H1 (cell line): ENCODE results near the gene NTRK2. TPM values are rescaled to one million over a fixed set of nuclear protein-coding genes. Genes with fewer than 3 reads are reported as not detected.

Source experiments
- CTCF ChIA-PET: fragments of 300-600 bp; sonication (Branson Sonifier 250); formaldehyde crosslinking; loops from one replicate; lab custom pipeline; 2021; ENCODE audit not compliant: partially characterized antibody; lab: Charles Lee
- POLR2A ChIA-PET: fragments of 300-600 bp; sonication (Branson Sonifier 250); formaldehyde crosslinking; loops from one replicate; lab custom pipeline; 2021; ENCODE audit warnings: inconsistent platforms; ENCODE audit not compliant: partially characterized antibody; lab: Charles Lee
- DNase-seq, 2 experiments: peaks; one replicate each; pipeline versions ENCODE4 v3.0.0 to v3.0.0-alpha.2; 2010 to 2022; ENCODE audit warnings: low spot score in 2 of 2, low read depth in 1 of 2, mixed read lengths in 1 of 2
- FAIRE-seq: peaks from 2 replicates; lab custom pipeline; 2011; peaks lifted over from hg19 to GRCh38; lab: Jason Lieb, UNC
- H2AFZ ChIP-seq: 2 replicates; pipeline ENCODE4 v1.8.1; 2012; ENCODE audit warnings: low read length, inconsistent platforms
- H2AK5ac ChIP-seq: 2 replicates; pipeline ENCODE4 v1.6.1; 2013; ENCODE audit warnings: low read depth, low read length
- H2BK120ac ChIP-seq: replicated peaks from 2 replicates; pipeline ENCODE3; 2013; ENCODE audit warnings: low read depth, low read length, inconsistent platforms
- H2BK12ac ChIP-seq: 2 replicates; pipeline ENCODE4 v1.6.1; 2013; ENCODE audit warnings: low read depth, low read length
- H2BK15ac ChIP-seq: 2 replicates; pipeline ENCODE4 v1.6.1; 2013; ENCODE audit warnings: low read length
- H2BK20ac ChIP-seq: 2 replicates; pipeline ENCODE4 v1.6.1; 2013; ENCODE audit warnings: low read length
- H2BK5ac ChIP-seq: 2 replicates; pipeline ENCODE4 v1.6.1; 2013; ENCODE audit warnings: low read depth, low read length
- H3K14ac ChIP-seq: 2 replicates; pipeline ENCODE4 v1.6.1; 2013; ENCODE audit warnings: inconsistent platforms; ENCODE audit not compliant: insufficient read length
- H3K18ac ChIP-seq: 2 replicates; pipeline ENCODE4 v1.6.1; 2013; ENCODE audit warnings: low read length; ENCODE audit errors: extremely low read depth
- H3K23ac ChIP-seq: 2 replicates; pipeline ENCODE4 v1.6.1; 2013; ENCODE audit warnings: inconsistent platforms; ENCODE audit not compliant: insufficient read length
- H3K23me2 ChIP-seq: 2 replicates; pipeline ENCODE4 v1.6.1; 2013; ENCODE audit warnings: low read depth, low read length
- H3K27ac ChIP-seq: 2 replicates; pipeline ENCODE4 v1.6.1; 2011; ENCODE audit warnings: low read depth, low read length, inconsistent platforms
- H3K27me3 ChIP-seq, 4 experiments: replicated peaks in 1 of 4; 1 replicate in 1 of 4; 2 replicates in 3 of 4; pipeline versions ENCODE4 v1.6.1 to v1.8.1; 2011 to 2013; ENCODE audit warnings: low read length in 3 of 4, mild to moderate bottlenecking in 3 of 4, inconsistent platforms in 2 of 4, mixed read lengths in 2 of 4, moderate library complexity in 1 of 4; ENCODE audit not compliant: control insufficient read depth in 3 of 4, insufficient read depth in 3 of 4; ENCODE audit errors: extremely low read depth in 1 of 4
- H3K36me3 ChIP-seq, 4 experiments: 2 replicates each; pipeline versions ENCODE4 v1.6.1 to v1.8.1; 2011 to 2013; ENCODE audit warnings: mild to moderate bottlenecking in 4 of 4, low read length in 3 of 4, moderate library complexity in 2 of 4, control low read depth in 1 of 4, inconsistent platforms in 1 of 4; ENCODE audit not compliant: insufficient read depth in 4 of 4, control insufficient read depth in 2 of 4
- H3K4ac ChIP-seq: replicated peaks from 2 replicates; pipeline ENCODE3; 2013; ENCODE audit warnings: low read length, low read depth, mixed read lengths, inconsistent platforms; ENCODE audit not compliant: insufficient read length
- H3K4me1 ChIP-seq, 4 experiments: replicated peaks in 1 of 4; 1 replicate in 1 of 4; 2 replicates in 3 of 4; pipeline versions ENCODE4 v1.6.1 to v1.8.1; 2011 to 2013; ENCODE audit warnings: low read length in 3 of 4, inconsistent platforms in 2 of 4, mixed read lengths in 1 of 4; ENCODE audit not compliant: insufficient read depth in 4 of 4, control insufficient read depth in 3 of 4
- H3K4me2 ChIP-seq, 2 experiments: 2 replicates each; pipeline versions ENCODE4 v1.6.1 to v1.8.1; 2011 to 2013; ENCODE audit warnings: low read depth in 2 of 2, low read length in 2 of 2, control low read depth in 1 of 2, inconsistent platforms in 1 of 2, mild to moderate bottlenecking in 1 of 2; ENCODE audit not compliant: insufficient read depth in 1 of 2
- H3K4me3 ChIP-seq, 4 experiments: fragments of 200-600, 300-600 bp in 1 of 4; sonication (generic), shearing (Covaris generic), sonication (Bioruptor Twin) in 1 of 4; 2 replicates each; pipeline versions ENCODE4 v1.5.1 to v1.8.1; 2011 to 2016; ENCODE audit warnings: low read length in 4 of 4, low read depth in 3 of 4, control low read depth in 2 of 4, inconsistent platforms in 2 of 4, mild to moderate bottlenecking in 2 of 4, mixed read lengths in 1 of 4, moderate library complexity in 1 of 4; ENCODE audit not compliant: insufficient read depth in 2 of 4; ENCODE audit errors: extremely low read depth in 1 of 4
- H3K56ac ChIP-seq: replicated peaks from 2 replicates; pipeline ENCODE3; 2013; ENCODE audit warnings: low read depth, mild to moderate bottlenecking, mixed read lengths, low read length, inconsistent platforms; ENCODE audit not compliant: insufficient read length
- H3K79me1 ChIP-seq: 2 replicates; pipeline ENCODE4 v1.6.1; 2013; ENCODE audit warnings: low read depth, low read length, control low read depth
- H3K79me2 ChIP-seq, 2 experiments: 2 replicates each; pipeline versions ENCODE4 v1.6.1 to v1.8.1; 2012 to 2013; ENCODE audit warnings: low read length in 2 of 2, mild to moderate bottlenecking in 2 of 2, inconsistent platforms in 1 of 2; ENCODE audit not compliant: insufficient read depth in 2 of 2, control insufficient read depth in 1 of 2
- H3K9ac ChIP-seq, 4 experiments: replicated peaks in 1 of 4; 1 replicate in 1 of 4; 2 replicates in 3 of 4; pipeline versions ENCODE4 v1.6.1 to v1.8.1; 2011 to 2013; ENCODE audit warnings: low read depth in 3 of 4, low read length in 3 of 4, control low read depth in 2 of 4, mild to moderate bottlenecking in 2 of 4, moderate library complexity in 2 of 4, inconsistent platforms in 1 of 4; ENCODE audit errors: extremely low read depth in 1 of 4
- H3K9me3 ChIP-seq, 2 experiments: 2 replicates each; pipeline versions ENCODE4 v1.6.1 to v1.8.1; 2012 to 2013; ENCODE audit warnings: mild to moderate bottlenecking in 2 of 2, moderate library complexity in 2 of 2, control low read depth in 1 of 2, inconsistent platforms in 1 of 2, low read depth in 1 of 2, low read length in 1 of 2, mixed read lengths in 1 of 2; ENCODE audit not compliant: insufficient read depth in 2 of 2
- H4K20me1 ChIP-seq, 2 experiments: replicated peaks in 1 of 2; 2 replicates each; pipeline versions ENCODE3 to v1.8.1; 2011 to 2013; ENCODE audit warnings: inconsistent platforms in 2 of 2, low read length in 2 of 2, mild to moderate bottlenecking in 1 of 2; ENCODE audit not compliant: insufficient read depth in 2 of 2, control insufficient read depth in 1 of 2
- H4K5ac ChIP-seq: 2 replicates; pipeline ENCODE4 v1.6.1; 2013; ENCODE audit warnings: low read length, low read depth, mixed read lengths, inconsistent platforms; ENCODE audit not compliant: insufficient read length
- H4K8ac ChIP-seq: 2 replicates; pipeline ENCODE4 v1.8.0; 2013; ENCODE audit warnings: mild to moderate bottlenecking, moderate library complexity, low read length, inconsistent platforms; ENCODE audit not compliant: insufficient read depth; ENCODE audit errors: extremely low read depth
- H4K91ac ChIP-seq: replicated peaks from 2 replicates; pipeline ENCODE3; 2013; ENCODE audit warnings: low read length, mixed read lengths, inconsistent platforms; ENCODE audit not compliant: insufficient read length
- ASH2L ChIP-seq: fragments of 200-600, 300-600 bp; sonication (generic); IDR thresholded peaks from one replicate; pipeline ENCODE4 v1.7.1; 2017; ENCODE audit warnings: low read length
- CBX8 ChIP-seq: fragments of 300-800, 300-1000 bp; sonication (generic); IDR thresholded peaks from 2 replicates; pipeline ENCODE4 v1.7.1; 2016; ENCODE audit warnings: low read depth, low read length, borderline replicate concordance
- POLR2A ChIP-seq, 2 experiments: IDR thresholded peaks; 1 replicate in 1 of 2; 2 replicates in 1 of 2; pipeline ENCODE4 v1.6.1; 2011; ENCODE audit warnings: low read depth in 2 of 2, low read length in 2 of 2, mild to moderate bottlenecking in 2 of 2; ENCODE audit errors: control extremely low read depth in 1 of 2
- POU5F1 ChIP-seq: IDR thresholded peaks from 2 replicates; pipeline ENCODE4 v1.6.1; 2011; ENCODE audit warnings: low read depth, mild to moderate bottlenecking, low read length, moderate library complexity
- RBBP5 ChIP-seq: IDR thresholded peaks from 2 replicates; pipeline ENCODE4 v1.7.1; 2012; ENCODE audit warnings: low read depth, mild to moderate bottlenecking, inconsistent platforms, low read length, moderate library complexity, borderline replicate concordance
- RFX5 ChIP-seq: IDR thresholded peaks from 2 replicates; pipeline ENCODE4 v1.6.1; 2011; ENCODE audit warnings: low read depth, low read length, improper control_type of control experiment, borderline replicate concordance
- SIN3A ChIP-seq, 2 experiments: IDR thresholded peaks in 1 of 2; conservative IDR thresholded peaks in 1 of 2; 2 replicates each; pipeline ENCODE4 v1.6.1; 2011 to 2012; ENCODE audit warnings: low read length in 2 of 2, improper control_type of control experiment in 1 of 2, low read depth in 1 of 2, mild to moderate bottlenecking in 1 of 2
- TAF7 ChIP-seq: optimal IDR thresholded peaks from 2 replicates; pipeline ENCODE3; 2011; ENCODE audit warnings: low read depth, mild to moderate bottlenecking, inconsistent platforms, low read length, moderate library complexity, borderline replicate concordance
- TCF12 ChIP-seq: IDR thresholded peaks from 2 replicates; pipeline ENCODE4 v1.6.1; 2011; ENCODE audit warnings: low read depth, mild to moderate bottlenecking, low read length
- WGBS, 2 experiments: shearing (Covaris generic) in 1 of 2; methylation state at CpG; one replicate each; pipeline versions ENCODE4 v1.1.6 to v1.1.7; 2013 to 2015; ENCODE audit warnings: low lambda C conversion rate in 2 of 2, mixed read lengths in 2 of 2, inconsistent platforms in 1 of 2, low coverage in 1 of 2, missing lambda C conversion rate in 1 of 2; ENCODE audit not compliant: insufficient replicate concordance in 2 of 2, insufficient coverage in 1 of 2, insufficient read length in 1 of 2; ENCODE audit errors: extremely low coverage in 1 of 2, missing lambda C conversion rate in 1 of 2; 5-methylcytosine and 5-hydroxymethylcytosine counted together
- polyA plus RNA-seq, 7 experiments: library from polyadenylated mRNA; depleted of rRNA in 3 of 7; stranded (reverse) in 5 of 7; unstranded in 2 of 7; fragments of >200 nt in 5 of 7; fragments of 200-250 nt in 2 of 7; gene quantifications; 1 replicate in 5 of 7; 2 replicates in 1 of 7; 4 replicates in 1 of 7; pipeline versions ENCODE4 v1.2.1 to v1.2.3, GENCODE V29; 2011 to 2013; ENCODE audit warnings: missing spikeins in 2 of 7, mixed read lengths in 2 of 7
- total RNA-seq: library from RNA; stranded (reverse); fragmentation: NEBNext Ultra II Directional; extraction: Animal tissue kit (Norgen Biotek cat#: 25700); gene quantifications from 2 replicates; pipeline ENCODE4 v1.2.1, GENCODE V29; 2021
- TF ChIP-seq, protein P1 (sequence below): IDR thresholded peaks from 2 replicates; pipeline ENCODE4 v1.6.1; 2012; ENCODE audit warnings: low read length, inconsistent platforms

Gene NTRK2
- total and polyA plus RNA-seq, 2 of the 8 experiments (the other 6 are each of a cell fraction or from before 2014, with no cell fraction given): 0.03 to 0.04 TPM

DNA sequence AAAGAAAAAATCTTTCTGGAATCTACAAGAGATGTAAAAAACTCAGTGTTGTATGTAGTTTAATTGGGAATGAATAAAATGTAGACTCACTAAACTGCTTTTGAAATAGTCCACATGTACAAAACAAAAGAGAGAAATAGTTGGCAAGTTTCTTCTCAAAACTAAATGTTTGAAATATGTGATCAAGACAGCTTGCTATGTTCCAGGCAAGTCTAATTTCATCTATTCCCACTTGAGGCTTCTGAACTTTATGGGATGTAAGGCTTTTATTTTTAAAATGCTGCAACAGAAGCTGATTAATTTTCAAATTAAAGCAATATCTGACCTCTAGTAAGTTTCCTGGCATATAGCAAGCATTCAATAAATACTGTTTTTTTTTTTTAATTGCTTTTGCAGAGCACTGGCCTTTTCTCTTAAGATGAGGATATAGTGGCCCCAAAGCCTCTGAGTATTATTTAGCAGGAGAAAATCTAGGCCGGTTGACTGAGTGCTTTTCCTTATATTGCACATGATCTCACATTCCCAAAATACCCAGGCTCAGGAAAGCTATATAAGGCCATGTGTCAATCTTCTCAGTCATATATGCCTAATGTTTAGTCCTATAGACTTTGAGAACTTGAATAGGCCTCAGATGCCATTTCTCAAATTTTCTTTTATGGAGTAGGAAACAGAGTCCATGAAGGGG, 183.2 kb downstream of the NTRK2 start:
- no peak overlapping the region for H3K23ac ChIP-seq
- TF ChIP-seq, protein P1, sequence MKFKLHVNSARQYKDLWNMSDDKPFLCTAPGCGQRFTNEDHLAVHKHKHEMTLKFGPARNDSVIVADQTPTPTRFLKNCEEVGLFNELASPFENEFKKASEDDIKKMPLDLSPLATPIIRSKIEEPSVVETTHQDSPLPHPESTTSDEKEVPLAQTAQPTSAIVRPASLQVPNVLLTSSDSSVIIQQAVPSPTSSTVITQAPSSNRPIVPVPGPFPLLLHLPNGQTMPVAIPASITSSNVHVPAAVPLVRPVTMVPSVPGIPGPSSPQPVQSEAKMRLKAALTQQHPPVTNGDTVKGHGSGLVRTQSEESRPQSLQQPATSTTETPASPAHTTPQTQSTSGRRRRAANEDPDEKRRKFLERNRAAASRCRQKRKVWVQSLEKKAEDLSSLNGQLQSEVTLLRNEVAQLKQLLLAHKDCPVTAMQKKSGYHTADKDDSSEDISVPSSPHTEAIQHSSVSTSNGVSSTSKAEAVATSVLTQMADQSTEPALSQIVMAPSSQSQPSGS: no peak
- TF ChIP-seq RBBP5 (no peak), POU5F1 (no peak), TAF7 (no peak), ASH2L (no peak), TCF12 (no peak), RFX5 (no peak), SIN3A (conservative IDR thresholded peaks at IDR 0.05 in 1 of 2, IDR thresholded peaks at IDR 0.05 in 1 of 2; ENCODE audit: low read depth in 1 of 2, low read length in 2 of 2) (no peak), POLR2A (IDR thresholded peaks at IDR 0.05; ENCODE audit: control extremely low read depth in 1 of 2, low read depth in 2 of 2, low read length in 2 of 2) (no peak), CBX8 (no peak)
- H3K23me2 ChIP-seq: no peaks in the 10 kb centered on the region
- H4K8ac ChIP-seq: no peak overlapping the region
- H2BK15ac ChIP-seq: no peak overlapping the region
- no peak overlapping the region for H3K4ac ChIP-seq
- H3K14ac ChIP-seq: no peak overlapping the region
- no peak overlapping the region for H4K91ac ChIP-seq
- POLR2A ChIA-PET: interaction anchor here (1.2 kb wide), 1 partner anchor 10 kb away, joined by 6 read pairs; no protein-coding TSS in a partner anchor
- no peaks in the 10 kb centered on the region for H3K79me1 ChIP-seq
- H3K9me3 ChIP-seq: no peaks in the 10 kb centered on the region
- no peak overlapping the region for H2BK5ac ChIP-seq
- H3K27me3 ChIP-seq: peaks cover 0 to 2% (median 0%) of the 10 kb centered on the region in 4 experiments; a peak in 1 of 7 replicates
- H3K56ac ChIP-seq: no peak overlapping the region
- H2AK5ac ChIP-seq: no peak overlapping the region
- FAIRE-seq (no peak), DNase-seq (no peak)
- H3K36me3 ChIP-seq: no peaks in the 10 kb centered on the region
- no peak overlapping the region for H2BK12ac ChIP-seq
- H3K27ac ChIP-seq: no peak overlapping the region
- no peak overlapping the region; the same call in 1 of the 2 replicates for H3K18ac ChIP-seq
- no peak overlapping the region for H2BK120ac ChIP-seq
- peak overlapping the region in 1 of 2 experiments; percentile 38; a peak in 1 of 4 replicates for H3K4me2 ChIP-seq
- no peak overlapping the region for H3K4me3 ChIP-seq
- no peak overlapping the region for H3K9ac ChIP-seq
- H2AFZ ChIP-seq: no peak overlapping the region
- H3K4me1 ChIP-seq: peaks cover 4 to 16% (median 8%) of the 10 kb centered on the region in 4 experiments; a peak in 6 of 7 replicates
- WGBS, 2 experiments: 93% methylated on average over 1 of the region's 1 CpG; no CpG with 5 or more reads in 1 of the 2 experiments
- H4K20me1 ChIP-seq: no peaks in the 10 kb centered on the region
- no peaks in the 10 kb centered on the region for H3K79me2 ChIP-seq
- CTCF ChIA-PET: interaction anchor here (0.5 to 1.7 kb wide), 8 partner anchors 12 to 1283 kb away, joined by 3 to 9 read pairs (median 3); no protein-coding TSS in a partner anchor
- no peak overlapping the region for H4K5ac ChIP-seq
- H2BK20ac ChIP-seq: 0 out of 2 replicates have a peak overlapping the region, but pooled peaks have one; percentile 67
